Ectodermal cell (in vitro differentiated cells): ENCODE data around the gene TNFAIP1.

Experiments
- H3K27ac ChIP-seq: 2 replicates; pipeline ENCODE4 v1.7.0; 2013; ENCODE audit warnings: mild to moderate bottlenecking, low read depth, low read length; ENCODE audit not compliant: insufficient read depth, poor library complexity, severe bottlenecking
- H3K27me3 ChIP-seq: 2 replicates; pipeline ENCODE4 v1.7.0; 2013; ENCODE audit warnings: mild to moderate bottlenecking, low read length; ENCODE audit not compliant: insufficient read depth, control insufficient read depth, poor library complexity, severe bottlenecking
- H3K36me3 ChIP-seq: one replicate; pipeline ENCODE4 v1.7.0; 2013; ENCODE audit warnings: low read length; ENCODE audit not compliant: control insufficient read depth, insufficient read depth
- H3K4me1 ChIP-seq: one replicate; pipeline ENCODE4 v1.7.0; 2013; ENCODE audit warnings: low read length; ENCODE audit not compliant: control insufficient read depth, insufficient read depth
- H3K4me3 ChIP-seq: 2 replicates; pipeline ENCODE4 v1.7.0; 2013; ENCODE audit warnings: low read depth, low read length, control low read depth; ENCODE audit not compliant: insufficient read depth
- H3K9me3 ChIP-seq: 2 replicates; pipeline ENCODE4 v1.7.0; 2013; ENCODE audit warnings: mild to moderate bottlenecking, low read length, moderate library complexity; ENCODE audit not compliant: control insufficient read depth
- WGBS, 2 experiments: methylation state at CpG; one replicate each; pipeline ENCODE4 v1.1.7; 2013; ENCODE audit warnings: missing lambda C conversion rate in 2 of 2; 5-methylcytosine and 5-hydroxymethylcytosine counted together

The TNFAIP1 gene

GRCh38 chr17:28386391-28386790, 50.8 kb downstream of the TNFAIP1 start:
- no peaks in the 10 kb centered on the region for H3K9me3 ChIP-seq
- H3K4me3 ChIP-seq = no peak overlapping the region
- H3K36me3 ChIP-seq = no peaks in the 10 kb centered on the region
- H3K4me1 ChIP-seq = no peaks in the 10 kb centered on the region
- no peak overlapping the region for H3K27ac ChIP-seq
- H3K27me3 ChIP-seq = peaks cover 54% of the 10 kb centered on the region

GRCh38 chr17:28388106-28388505, 52.5 kb downstream of the TNFAIP1 start:
- Histone ChIP-seq H3K27me3 (peaks cover 37% of the 10 kb centered on the region), H3K4me1 (no peaks in the 10 kb centered on the region), H3K36me3 (no peaks in the 10 kb centered on the region), H3K4me3 (no peak overlapping the region), H3K27ac (no peak overlapping the region), H3K9me3 (no peaks in the 10 kb centered on the region)
- WGBS, 2 experiments = 92 to 95% methylated on average over 11 of the region's 11 CpGs

- Histone ChIP-seq H3K27ac (no peak overlapping the region), H3K4me1 (no peaks in the 10 kb centered on the region), H3K4me3 (no peak overlapping the region), H3K36me3 (no peaks in the 10 kb centered on the region), H3K9me3 (no peaks in the 10 kb centered on the region), H3K27me3 (peaks cover 17% of the 10 kb centered on the region)
- 91 to 94% methylated on average over 1 of the region's 1 CpG for WGBS, 2 experiments
Measured at GRCh38 chr17:28390141-28390540, 54.6 kb downstream of the TNFAIP1 start.

GRCh38 chr17:28390563-28390962, 55.0 kb downstream of the TNFAIP1 start:
- no peak overlapping the region for H3K27ac ChIP-seq
- H3K4me1 ChIP-seq = no peaks in the 10 kb centered on the region
- peaks cover 12% of the 10 kb centered on the region for H3K27me3 ChIP-seq
- 95 to 99% methylated on average over 2 of the region's 2 CpGs for WGBS, 2 experiments
- no peaks in the 10 kb centered on the region for H3K36me3 ChIP-seq
- no peak overlapping the region for H3K4me3 ChIP-seq
- H3K9me3 ChIP-seq = no peaks in the 10 kb centered on the region

GRCh38 chr17:28390984-28391383, 55.4 kb downstream of the TNFAIP1 start:
- H3K27me3 ChIP-seq = peaks cover 8% of the 10 kb centered on the region
- no peak overlapping the region for H3K27ac ChIP-seq
- no peaks in the 10 kb centered on the region for H3K4me1 ChIP-seq
- 86% methylated on average over 1 of the region's 1 CpG; no CpG with 5 or more reads in 1 of the 2 experiments for WGBS, 2 experiments
- H3K9me3 ChIP-seq = no peaks in the 10 kb centered on the region
- H3K4me3 ChIP-seq = no peak overlapping the region
- H3K36me3 ChIP-seq = no peaks in the 10 kb centered on the region

- WGBS, 2 experiments = 64 to 72% methylated on average over 2 of the region's 2 CpGs
- Histone ChIP-seq H3K27ac (no peak overlapping the region), H3K27me3 (peaks cover 4% of the 10 kb centered on the region), H3K9me3 (no peaks in the 10 kb centered on the region), H3K4me1 (no peaks in the 10 kb centered on the region), H3K4me3 (no peak overlapping the region), H3K36me3 (no peaks in the 10 kb centered on the region)
Measured at GRCh38 chr17:28391401-28391800, 55.8 kb downstream of the TNFAIP1 start.

GRCh38 chr17:28392491-28392890, 56.9 kb downstream of the TNFAIP1 start:
- no peak overlapping the region for H3K4me3 ChIP-seq
- no peaks in the 10 kb centered on the region for H3K9me3 ChIP-seq
- no peaks in the 10 kb centered on the region for H3K27me3 ChIP-seq
- no peaks in the 10 kb centered on the region for H3K36me3 ChIP-seq
- H3K27ac ChIP-seq = no peak overlapping the region
- peaks cover 4% of the 10 kb centered on the region for H3K4me1 ChIP-seq
- 62 to 63% methylated on average over 10 of the region's 10 CpGs for WGBS, 2 experiments

GRCh38 chr17:28394337-28395116, 59.0 kb downstream of the TNFAIP1 start:
- no peaks in the 10 kb centered on the region for H3K36me3 ChIP-seq
- no peak overlapping the region for H3K27ac ChIP-seq
- H3K27me3 ChIP-seq = no peaks in the 10 kb centered on the region
- peaks cover 4% of the 10 kb centered on the region for H3K4me1 ChIP-seq
- no peaks in the 10 kb centered on the region for H3K9me3 ChIP-seq
- 79 to 88% methylated on average over 7 of the region's 7 CpGs for WGBS, 2 experiments
- no peak overlapping the region for H3K4me3 ChIP-seq

- H3K36me3 ChIP-seq = no peaks in the 10 kb centered on the region
- 51 to 69% methylated on average over 2 of the region's 2 CpGs for WGBS, 2 experiments
Measured at GRCh38 chr17:28395426-28395825, 59.9 kb downstream of the TNFAIP1 start.

GRCh38 chr17:28395968-28396367, 60.4 kb downstream of the TNFAIP1 start:
- H3K9me3 ChIP-seq = no peaks in the 10 kb centered on the region
- peaks cover 4% of the 10 kb centered on the region for H3K4me1 ChIP-seq
- 91 to 95% methylated on average over 6 of the region's 6 CpGs for WGBS, 2 experiments
- no peaks in the 10 kb centered on the region for H3K36me3 ChIP-seq
- H3K27ac ChIP-seq = no peak overlapping the region
- H3K27me3 ChIP-seq = peaks cover 11% of the 10 kb centered on the region
- H3K4me3 ChIP-seq = no peak overlapping the region

More at GRCh38 chr17:28395426-28395825, 59.9 kb downstream of the TNFAIP1 start:
- Histone ChIP-seq H3K4me3 (no peak overlapping the region), H3K27me3 (peaks cover 5% of the 10 kb centered on the region), H3K27ac (no peak overlapping the region), H3K9me3 (no peaks in the 10 kb centered on the region), H3K4me1 (peaks cover 4% of the 10 kb centered on the region)
